Esophagus muscularis mucosa (tissue), 4 donors: ENCODE results near the gene CRLF2. TPM values are rescaled to one million over a fixed set of nuclear protein-coding genes. Genes with fewer than 3 reads are reported as not detected.

ENCODE experiments used
- DNase-seq: peaks from one replicate; pipeline ENCODE4 v3.0.0-alpha.2; 2017; ENCODE audit errors: extremely low spot score
- H3K27ac ChIP-seq, 4 donors: fragments of 200-600 bp; sonication (generic); replicated peaks in 1 of 4; 1 replicate in 3 of 4; 2 replicates in 1 of 4; pipeline ENCODE4 v1.5.1; 2016 to 2019; ENCODE audit warnings: mild to moderate bottlenecking in 1 of 4
- H3K27me3 ChIP-seq, 4 donors: fragments of 200-600 bp; sonication (generic); one replicate each; pipeline versions ENCODE4 v1.5.1 to v1.6.0; 2016 to 2019
- H3K36me3 ChIP-seq, 4 donors: fragments of 200-600 bp; sonication (generic); one replicate each; pipeline ENCODE4 v1.5.1; 2016 to 2019
- H3K4me1 ChIP-seq, 4 donors: fragments of 200-600 bp; sonication (generic); one replicate each; pipeline ENCODE4 v1.5.1; 2016 to 2019
- H3K4me3 ChIP-seq, 4 donors: fragments of 200-600 bp; sonication (generic); 1 replicate in 2 of 4; 2 replicates in 2 of 4; pipeline ENCODE4 v1.5.1; 2016 to 2019; ENCODE audit warnings: mild to moderate bottlenecking in 4 of 4, moderate library complexity in 1 of 4
- H3K9me3 ChIP-seq, 4 donors: fragments of 200-600 bp; sonication (generic); 1 replicate in 3 of 4; 2 replicates in 1 of 4; pipeline ENCODE4 v1.5.1; 2016 to 2019
- CTCF ChIP-seq, 3 experiments: fragments of 200-600 bp in 2 of 3; fragments of 450-650 bp in 1 of 3; sonication (generic) in 2 of 3; IDR thresholded peaks; one replicate each; pipeline ENCODE4 v1.5.1; 2017 to 2019; ENCODE audit warnings: antibody characterized with exemption in 3 of 3, mild to moderate bottlenecking in 2 of 3, moderate library complexity in 1 of 3
- EP300 ChIP-seq: sonication (generic); formaldehyde crosslinking; IDR thresholded peaks from one replicate; pipeline ENCODE4 v1.6.1; 2017; ENCODE audit warnings: antibody characterized with exemption
- POLR2A ChIP-seq: fragments of 450-650 bp; IDR thresholded peaks from one replicate; pipeline ENCODE4 v1.6.1; 2017; ENCODE audit warnings: antibody characterized with exemption, moderate library complexity, mild to moderate bottlenecking, low read depth
- POLR2AphosphoS5 ChIP-seq, 2 donors: sonication (generic); formaldehyde crosslinking; IDR thresholded peaks; one replicate each; pipeline ENCODE4 v1.6.1; 2017; ENCODE audit warnings: antibody characterized with exemption in 2 of 2
- WGBS: methylation state at CpG from one replicate; pipeline ENCODE4 v1.1.5; 2018; 5-methylcytosine and 5-hydroxymethylcytosine counted together
- intact Hi-C: fragments of 100-400 bp; cut with DNase I; formaldehyde crosslinking; loops from one replicate; pipeline ENCODE4 v1.15.1; 2023
- total RNA-seq, 4 donors: library from RNA; depleted of rRNA; stranded (reverse); fragments of >200 nt; gene quantifications; one replicate each; pipeline versions ENCODE4 v1.1.0 to v1.2.1, GENCODE V29; 2016

Gene CRLF2
- total RNA-seq, 4 donors from 2014 or later = 0.63 to 2.1 (median 1.3) TPM; not detected in 1

GRCh38 chrX:1215123-1215823 is 2.8 kb upstream of the CRLF2 start:
- DNase-seq = no peak
- Histone ChIP-seq H3K27me3 (peaks cover 0 to 4% (median 0%) of the 10 kb centered on the region in 4 donors), H3K36me3 (no peaks in the 10 kb centered on the region), H3K4me3 (no peak overlapping the region), H3K9me3 (peaks cover 0 to under 1% (median 0%) of the 10 kb centered on the region in 4 donors), H3K27ac (no peak overlapping the region), H3K4me1 (no peaks in the 10 kb centered on the region)
- intact Hi-C loops = no loop called here
- TF ChIP-seq POLR2AphosphoS5 (IDR thresholded peaks at IDR 0.05) (no peak), POLR2A (no peak), EP300 (no peak), CTCF (IDR thresholded peaks at IDR 0.05) (no peak)
- WGBS = 63% methylated on average over 10 of the region's 10 CpGs

GRCh38 chrX:1213971-1214370 is 1.5 kb upstream of the CRLF2 start:
- DNase-seq = peak; percentile 50
- WGBS = 84% methylated on average over 11 of the region's 11 CpGs

GRCh38 chrX:1210844-1211243 is 1.6 kb downstream of the CRLF2 start:
- Histone ChIP-seq H3K27ac (no peak overlapping the region), H3K4me1 (peaks cover 0 to 6% (median 2%) of the 10 kb centered on the region in 4 donors), H3K4me3 (no peak overlapping the region), H3K27me3 (peaks cover 0 to 5% (median 0%) of the 10 kb centered on the region in 4 donors), H3K36me3 (no peaks in the 10 kb centered on the region), H3K9me3 (no peaks in the 10 kb centered on the region)
- 87% methylated on average over 1 of the region's 1 CpG for WGBS
- TF ChIP-seq CTCF (IDR thresholded peaks at IDR 0.05) = no peak
- no peak for TF ChIP-seq POLR2A
- no peak for TF ChIP-seq EP300
- no peak for TF ChIP-seq POLR2AphosphoS5 (IDR thresholded peaks at IDR 0.05)
- DNase-seq = no peak
- intact Hi-C loops = no loop called here

More at GRCh38 chrX:1213971-1214370, 1.5 kb upstream of the CRLF2 start:
- Histone ChIP-seq H3K9me3 (no peaks in the 10 kb centered on the region), H3K4me3 (no peak overlapping the region), H3K27me3 (peaks cover 0 to 4% (median 0%) of the 10 kb centered on the region in 4 donors), H3K36me3 (no peaks in the 10 kb centered on the region), H3K4me1 (no peaks in the 10 kb centered on the region), H3K27ac (no peak overlapping the region)
- TF ChIP-seq EP300 = no peak
- TF ChIP-seq POLR2AphosphoS5 (IDR thresholded peaks at IDR 0.05) = no peak
- TF ChIP-seq CTCF (IDR thresholded peaks at IDR 0.05) = no peak
- no peak for TF ChIP-seq POLR2A
- intact Hi-C loops = no loop called here

- H3K36me3 ChIP-seq = no peaks in the 10 kb centered on the region
- 65% methylated on average over 15 of the region's 15 CpGs for WGBS
- H3K4me3 ChIP-seq = no peak overlapping the region
- TF ChIP-seq CTCF (IDR thresholded peaks at IDR 0.05) (no peak), EP300 (no peak), POLR2A (no peak), POLR2AphosphoS5 (IDR thresholded peaks at IDR 0.05) (no peak)
- H3K9me3 ChIP-seq = no peaks in the 10 kb centered on the region
- DNase-seq = no peak
- no peak overlapping the region for H3K27ac ChIP-seq
- H3K27me3 ChIP-seq = peaks cover 0 to 31% (median 0%) of the 10 kb centered on the region in 4 donors
- H3K4me1 ChIP-seq = peaks cover 11 to 18% (median 14%) of the 10 kb centered on the region in 4 donors
- intact Hi-C loops = no loop called here
Observed at GRCh38 chrX:1207496-1208025, 4.9 kb downstream of the CRLF2 start.
